GM12874 (cell line): ENCODE results near the gene ENOX2.

ENCODE experiments used
- CTCF ChIP-seq: IDR thresholded peaks from 2 replicates; pipeline ENCODE4 v1.5.1; 2011; ENCODE audit warnings: low read depth, mild to moderate bottlenecking, control low read depth, low read length, moderate library complexity; ENCODE audit not compliant: insufficient read depth

The ENOX2 gene

GRCh38 chrX:130902783-130903613, at the start of gene ENOX2:
TSS of gene ENOX2 (minus strand) at chrX:130903209. CDS start at chrX:130703216, 199,993 bp downstream.
- no peak for TF ChIP-seq CTCF

GRCh38 chrX:130952266-130953043, 49.4 kb upstream of the ENOX2 start:
- no peak for TF ChIP-seq CTCF

GRCh38 chrX:130944230-130944629, 41.2 kb upstream of the ENOX2 start:
- no peak for TF ChIP-seq CTCF

GRCh38 chrX:130937101-130937500, 34.1 kb upstream of the ENOX2 start:
- no peak for TF ChIP-seq CTCF

GRCh38 chrX:130933358-130933757, 30.3 kb upstream of the ENOX2 start:
- no peak for TF ChIP-seq CTCF

- peak; percentile 53 for TF ChIP-seq CTCF
These were observed 13.8 kb upstream of the ENOX2 start for GRCh38 chrX:130916636-130917422.

- no peak for TF ChIP-seq CTCF
These were observed 12.3 kb upstream of the ENOX2 start for GRCh38 chrX:130915302-130915701.
